GM21526 (cell line): Measurements from ENCODE around the gene COL5A2.
A peak's percentile ranks its signal among the peaks of the same experiment; 100 is the strongest.

Source experiments
- ATAC-seq: cut with Tn5 transposase; IDR thresholded peaks from one replicate; pipeline ENCODE4 v1.9.1; 2021; ENCODE audit warnings: moderate library complexity; ENCODE audit not compliant: unreplicated experiment, low FRiP score

The COL5A2 gene

GRCh38 chr2:189060096-189060642, 119.4 kb downstream of the COL5A2 start:
- no peak for ATAC-seq

GRCh38 chr2:189057316-189057715, 122.2 kb downstream of the COL5A2 start:
- no peak for ATAC-seq

- ATAC-seq = no peak
These were observed 123.1 kb downstream of the COL5A2 start for GRCh38 chr2:189056200-189057106.

- no peak for ATAC-seq
These were observed 129.3 kb downstream of the COL5A2 start for GRCh38 chr2:189050165-189050712.

- no peak for ATAC-seq
These were observed 129.8 kb downstream of the COL5A2 start for GRCh38 chr2:189049709-189050164.

- ATAC-seq = no peak
These were observed 131.4 kb downstream of the COL5A2 start for GRCh38 chr2:189048189-189048588.

GRCh38 chr2:189047171-189047888, 132.2 kb downstream of the COL5A2 start:
- no peak for ATAC-seq

GRCh38 chr2:189046320-189046719, 133.2 kb downstream of the COL5A2 start:
- ATAC-seq = no peak

- no peak for ATAC-seq
These were observed 133.7 kb downstream of the COL5A2 start for GRCh38 chr2:189045836-189046235.

GRCh38 chr2:189037518-189037917, 142.0 kb downstream of the COL5A2 start:
- ATAC-seq = no peak

GRCh38 chr2:189024901-189025618, 154.5 kb downstream of the COL5A2 start:
- peak; percentile 79 for ATAC-seq

GRCh38 chr2:189022492-189022891, 157.1 kb downstream of the COL5A2 start:
- ATAC-seq = no peak

GRCh38 chr2:189022053-189022481, 157.5 kb downstream of the COL5A2 start:
- ATAC-seq = no peak

- ATAC-seq = no peak
These were observed 159.4 kb downstream of the COL5A2 start for GRCh38 chr2:189020179-189020578.

- no peak for ATAC-seq
These were observed 160.9 kb downstream of the COL5A2 start for GRCh38 chr2:189018631-189019030.

- ATAC-seq = no peak
These were observed 163.2 kb downstream of the COL5A2 start for GRCh38 chr2:189016311-189016861.

GRCh38 chr2:189015359-189015758, 164.2 kb downstream of the COL5A2 start:
- no peak for ATAC-seq

GRCh38 chr2:189014449-189015138, 165.0 kb downstream of the COL5A2 start:
- ATAC-seq = no peak

- no peak for ATAC-seq
These were observed 165.7 kb downstream of the COL5A2 start for GRCh38 chr2:189013671-189014448.
